SK-N-MC (cell line): ENCODE results near the gene AOPEP.
"Not testable (repeated sequence)": the region's sequence is repeated elsewhere in the genome, so short reads cannot be mapped to it uniquely, and the experiment has no call there.

Source experiments
- DNase-seq: peaks from one replicate; pipeline ENCODE4 v3.0.0-alpha.2; 2011; ENCODE audit warnings: low read depth, low spot score
- H3K27ac ChIP-seq: fragments of 200-600 bp; sonication (generic); 2 replicates; pipeline ENCODE4 v1.5.1; 2016; ENCODE audit warnings: mixed run types
- H3K36me3 ChIP-seq: fragments of 200-600 bp; sonication (generic); 2 replicates; pipeline ENCODE4 v1.6.1; 2017; ENCODE audit warnings: antibody characterized with exemption, low read length, mixed read lengths; ENCODE audit not compliant: insufficient read depth
- H3K4me3 ChIP-seq: fragments of 200-600 bp; sonication (generic); 2 replicates; pipeline ENCODE4 v1.5.1; 2016
- H3K9ac ChIP-seq: fragments of 200-600 bp; sonication (generic); 2 replicates; pipeline ENCODE4 v1.8.0; 2017; ENCODE audit warnings: mixed run types, mixed read lengths; ENCODE audit not compliant: insufficient read length
- H3K9me3 ChIP-seq: fragments of 200-600 bp; sonication (generic); 2 replicates; pipeline ENCODE4 v1.6.1; 2017; ENCODE audit warnings: low read depth, mild to moderate bottlenecking, antibody characterized with exemption, low read length, moderate library complexity, mixed read lengths
- EZH2 ChIP-seq: fragments of 200-600 bp; sonication (generic); IDR thresholded peaks from one replicate; pipeline ENCODE4 v1.6.1; 2017; ENCODE audit warnings: antibody characterized with exemption
- FOXP2 ChIP-seq: optimal IDR thresholded peaks from 2 replicates; pipeline ENCODE3; 2011; ENCODE audit warnings: mild to moderate bottlenecking, moderate library complexity; ENCODE audit not compliant: insufficient read depth; ENCODE audit errors: extremely low read length, control extremely low read depth
- POLR2AphosphoS5 ChIP-seq: IDR thresholded peaks from 2 replicates; pipeline ENCODE4 v1.6.1; 2012; ENCODE audit warnings: mild to moderate bottlenecking, low read depth, low read length, borderline replicate concordance

The AOPEP gene

GRCh38 chr9:94847486-94847885, 121.0 kb downstream of the AOPEP start:
- H3K4me3 ChIP-seq: no peak overlapping the region
- H3K9ac ChIP-seq: no peak overlapping the region
- no peak overlapping the region for H3K27ac ChIP-seq
- no peak for DNase-seq
- no peaks in the 10 kb centered on the region for H3K9me3 ChIP-seq
- TF ChIP-seq EZH2: no peak
- no peak for TF ChIP-seq FOXP2
- TF ChIP-seq POLR2AphosphoS5: no peak
- no peaks in the 10 kb centered on the region for H3K36me3 ChIP-seq

- H3K9ac ChIP-seq, H3K4me3 ChIP-seq, H3K9me3 ChIP-seq, DNase-seq, H3K36me3 ChIP-seq, H3K27ac ChIP-seq: not testable (repeated sequence)
These were observed 122.3 kb downstream of the AOPEP start for GRCh38 chr9:94848791-94849190.

DNA sequence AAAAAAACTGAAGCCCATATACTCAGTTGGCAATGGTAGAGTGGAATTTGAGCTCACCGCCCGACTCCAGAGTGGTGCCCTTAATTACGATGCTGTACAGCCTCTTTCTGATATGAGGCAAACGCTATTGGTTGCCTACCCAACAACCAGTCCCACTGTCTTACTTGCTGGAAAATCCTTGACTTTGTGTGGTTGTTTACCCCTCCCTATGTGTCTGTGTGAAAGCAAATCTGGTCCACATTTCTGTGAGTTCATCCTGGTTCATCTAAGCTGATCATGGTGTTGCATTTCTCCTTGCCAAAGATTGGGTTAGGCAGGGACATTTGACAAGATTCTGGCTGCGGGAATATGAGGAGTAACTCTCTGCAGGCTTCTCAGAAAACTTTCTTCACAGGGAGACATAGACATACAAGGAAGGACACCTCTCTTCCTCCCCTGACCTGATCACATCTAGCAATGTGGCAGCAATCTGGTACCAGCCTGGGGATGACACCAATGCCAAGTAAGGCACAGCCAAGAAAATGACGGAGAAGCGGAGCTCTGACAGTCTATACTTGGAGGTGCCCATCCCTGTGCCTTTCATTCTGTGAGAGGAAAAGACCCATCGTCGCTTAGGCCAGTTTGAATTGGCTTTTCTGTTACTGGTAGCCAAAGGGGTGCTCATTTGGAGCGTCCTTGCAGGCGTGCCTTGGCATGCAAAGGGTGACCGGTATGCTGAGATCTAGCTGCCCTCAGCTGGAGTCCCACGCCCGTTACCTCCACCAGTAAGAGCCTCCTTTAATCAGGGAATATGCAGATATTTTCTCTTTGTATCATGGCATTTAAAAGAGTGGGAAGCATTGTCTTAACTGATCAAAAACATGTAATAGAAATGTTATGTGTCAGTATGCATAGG, 124.3 kb downstream of the AOPEP start:
- Histone ChIP-seq H3K9ac (no peak overlapping the region), H3K27ac (no peak overlapping the region), H3K9me3 (no peaks in the 10 kb centered on the region), H3K4me3 (no peak overlapping the region), H3K36me3 (no peaks in the 10 kb centered on the region)
- DNase-seq: no peak
- TF ChIP-seq EZH2 (no peak), POLR2AphosphoS5 (no peak), FOXP2 (no peak)

DNA sequence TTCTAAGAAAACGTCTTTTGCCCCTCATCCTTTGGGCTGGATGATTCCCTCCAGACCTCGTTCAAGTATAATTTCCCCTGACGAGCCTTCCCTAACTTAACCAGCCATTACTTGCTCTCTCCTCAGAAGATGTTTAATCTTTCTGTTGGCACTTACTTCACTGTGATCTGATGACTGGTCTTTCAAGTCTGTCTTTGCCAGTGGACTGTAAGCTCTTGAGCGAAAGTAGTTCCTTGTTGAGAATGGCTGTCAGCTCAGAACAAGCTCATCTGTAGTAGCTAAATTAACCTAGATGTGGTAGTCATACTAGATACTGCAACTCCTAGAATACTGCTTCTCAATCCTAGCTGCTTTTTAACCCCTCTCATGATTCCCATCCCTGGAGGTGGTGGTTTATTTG, 125.0 kb downstream of the AOPEP start:
- Histone ChIP-seq H3K9ac (no peak overlapping the region), H3K27ac (no peak overlapping the region), H3K36me3 (no peaks in the 10 kb centered on the region), H3K4me3 (no peak overlapping the region), H3K9me3 (no peaks in the 10 kb centered on the region)
- no peak for DNase-seq
- TF ChIP-seq POLR2AphosphoS5 (no peak), FOXP2 (no peak), EZH2 (no peak)

DNA sequence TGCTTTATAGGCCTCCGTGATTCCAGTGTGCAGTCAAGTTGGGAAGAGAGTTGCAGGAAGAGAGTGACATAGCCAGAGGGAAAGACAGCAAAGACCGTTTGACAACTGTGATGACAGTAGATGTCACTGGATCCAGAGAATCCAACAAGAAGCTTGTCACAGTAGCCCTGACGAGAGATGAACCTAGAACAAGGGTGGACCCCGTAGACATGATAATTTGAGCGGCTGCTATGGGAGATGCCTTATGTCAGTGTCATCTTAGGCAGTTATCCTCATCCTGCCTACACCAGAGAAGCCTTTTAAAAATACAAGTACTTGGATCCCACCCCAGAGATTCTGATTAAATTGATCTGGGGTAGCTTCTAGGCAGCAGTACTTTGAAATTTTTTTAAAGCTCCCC, 125.4 kb downstream of the AOPEP start:
- Histone ChIP-seq H3K36me3 (no peaks in the 10 kb centered on the region), H3K9ac (no peak overlapping the region), H3K4me3 (no peak overlapping the region), H3K9me3 (no peaks in the 10 kb centered on the region), H3K27ac (no peak overlapping the region)
- TF ChIP-seq POLR2AphosphoS5: no peak
- no peak for TF ChIP-seq EZH2
- TF ChIP-seq FOXP2: no peak
- DNase-seq: no peak

GRCh38 chr9:94852373-94852772, 125.9 kb downstream of the AOPEP start:
- Histone ChIP-seq H3K27ac (no peak overlapping the region), H3K9me3 (no peaks in the 10 kb centered on the region), H3K36me3 (no peaks in the 10 kb centered on the region), H3K4me3 (no peak overlapping the region), H3K9ac (no peak overlapping the region)
- DNase-seq: no peak
- TF ChIP-seq POLR2AphosphoS5: no peak
- no peak for TF ChIP-seq FOXP2
- TF ChIP-seq EZH2: no peak

DNA sequence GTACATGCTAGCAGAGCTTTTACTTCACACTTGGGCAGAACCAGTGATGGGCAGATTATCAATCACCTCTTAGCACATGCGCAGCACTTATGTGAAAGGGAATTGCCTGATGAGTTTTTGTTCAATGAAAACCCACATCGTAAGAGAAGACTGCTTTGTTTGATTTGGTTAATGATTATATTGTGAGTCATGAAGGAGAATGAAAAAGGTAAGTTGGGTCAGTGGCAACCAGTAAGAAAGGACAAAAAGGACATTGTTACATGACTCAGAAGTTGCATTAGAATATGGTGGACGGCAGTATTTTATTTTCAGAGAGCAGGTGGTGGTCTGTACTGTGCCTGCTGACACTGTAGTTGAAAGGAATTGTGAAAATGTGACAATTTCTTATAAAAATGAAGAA, 127.4 kb downstream of the AOPEP start:
- H3K4me3 ChIP-seq: no peak overlapping the region
- no peak for TF ChIP-seq FOXP2
- TF ChIP-seq POLR2AphosphoS5: no peak
- TF ChIP-seq EZH2: no peak
- H3K27ac ChIP-seq: no peak overlapping the region
- H3K9me3 ChIP-seq: no peaks in the 10 kb centered on the region
- H3K9ac ChIP-seq: no peak overlapping the region
- H3K36me3 ChIP-seq: no peaks in the 10 kb centered on the region; the same call in 1 of the 2 replicates
- DNase-seq: no peak

- H3K27ac ChIP-seq: no peak overlapping the region
- H3K4me3 ChIP-seq: no peak overlapping the region
- H3K36me3 ChIP-seq: no peaks in the 10 kb centered on the region; the same call in 1 of the 2 replicates
- no peak overlapping the region for H3K9ac ChIP-seq
- TF ChIP-seq FOXP2 (no peak), POLR2AphosphoS5 (no peak), EZH2 (no peak)
- DNase-seq: no peak
- no peaks in the 10 kb centered on the region for H3K9me3 ChIP-seq
These were observed 129.4 kb downstream of the AOPEP start for GRCh38 chr9:94855903-94856302.

DNA sequence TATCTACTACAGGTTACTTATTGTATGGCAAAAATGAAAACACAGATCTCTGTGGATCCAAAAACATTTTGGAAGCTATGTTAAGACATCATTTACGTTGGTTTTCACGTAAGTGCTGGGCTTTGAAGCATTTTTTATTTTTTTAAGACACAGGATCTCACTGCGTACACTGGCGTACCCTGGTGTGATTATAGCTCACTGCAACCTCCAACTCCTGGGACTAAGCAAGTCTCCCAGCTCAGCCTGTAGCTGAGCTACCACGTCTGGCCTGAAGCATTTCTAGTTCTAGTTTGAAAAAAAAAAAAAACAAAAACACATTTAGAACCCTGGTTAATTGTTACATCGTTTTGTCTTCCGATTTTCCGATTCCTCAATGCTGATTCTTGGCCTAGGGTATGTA, 131.3 kb downstream of the AOPEP start:
- Histone ChIP-seq H3K27ac (no peak overlapping the region), H3K9me3 (no peaks in the 10 kb centered on the region), H3K4me3 (no peak overlapping the region), H3K36me3 (no peaks in the 10 kb centered on the region; the same call in 1 of the 2 replicates), H3K9ac (no peak overlapping the region)
- TF ChIP-seq EZH2: no peak
- no peak for TF ChIP-seq POLR2AphosphoS5
- TF ChIP-seq FOXP2: no peak
- DNase-seq: no peak
